ENCODE measurements around the gene FLOT1. TPM values are rescaled to one million over a fixed set of nuclear protein-coding genes. Genes with fewer than 3 reads are reported as not detected.
A peak's percentile ranks its signal among the peaks of the same experiment; 100 is the strongest.

The FLOT1 gene
- total RNA-seq, 1 donor from 2014 or later: 123 TPM

DNA sequence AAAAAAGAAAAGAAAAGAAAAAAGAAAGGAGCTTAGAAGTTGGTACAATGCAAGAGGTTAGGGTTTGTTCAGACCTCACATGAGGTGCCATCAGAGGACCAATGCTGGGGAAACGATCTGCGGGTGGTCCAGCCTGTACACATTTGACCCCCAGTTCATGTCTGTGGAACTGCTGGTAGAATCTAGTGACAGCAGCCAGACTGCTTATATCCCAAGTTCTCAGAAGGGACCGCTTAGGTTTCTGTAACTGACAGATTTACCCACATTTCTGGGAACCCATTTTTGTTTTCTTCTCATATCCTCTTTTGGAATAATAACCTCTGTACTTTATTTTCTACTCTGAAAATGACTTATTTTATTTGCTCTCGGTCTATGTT, 60.7 kb downstream of the FLOT1 start:
- Histone ChIP-seq H3K4me3 (peak overlapping the region; percentile 75 to 91), H3K4me1 (peaks cover 11 to 35% of the 10 kb centered on the region in 2 donors), H3K36me3 (peaks cover 26 to 38% of the 10 kb centered on the region in 2 donors), H3K27me3 (no peaks in the 10 kb centered on the region), H3K27ac (peak overlapping the region; percentile 99), H3K9me3 (no peaks in the 10 kb centered on the region)
- intact Hi-C loops (cut with DNase I): loop anchor here (1.0 to 5.0 kb wide), 3 partner anchors 40 to 124 kb away; partner anchors contain the start of genes GNL1 and PRR3
- DNase-seq (ENCODE audit: low spot score in 2 of 2): no peak
- TF ChIP-seq, protein P1, sequence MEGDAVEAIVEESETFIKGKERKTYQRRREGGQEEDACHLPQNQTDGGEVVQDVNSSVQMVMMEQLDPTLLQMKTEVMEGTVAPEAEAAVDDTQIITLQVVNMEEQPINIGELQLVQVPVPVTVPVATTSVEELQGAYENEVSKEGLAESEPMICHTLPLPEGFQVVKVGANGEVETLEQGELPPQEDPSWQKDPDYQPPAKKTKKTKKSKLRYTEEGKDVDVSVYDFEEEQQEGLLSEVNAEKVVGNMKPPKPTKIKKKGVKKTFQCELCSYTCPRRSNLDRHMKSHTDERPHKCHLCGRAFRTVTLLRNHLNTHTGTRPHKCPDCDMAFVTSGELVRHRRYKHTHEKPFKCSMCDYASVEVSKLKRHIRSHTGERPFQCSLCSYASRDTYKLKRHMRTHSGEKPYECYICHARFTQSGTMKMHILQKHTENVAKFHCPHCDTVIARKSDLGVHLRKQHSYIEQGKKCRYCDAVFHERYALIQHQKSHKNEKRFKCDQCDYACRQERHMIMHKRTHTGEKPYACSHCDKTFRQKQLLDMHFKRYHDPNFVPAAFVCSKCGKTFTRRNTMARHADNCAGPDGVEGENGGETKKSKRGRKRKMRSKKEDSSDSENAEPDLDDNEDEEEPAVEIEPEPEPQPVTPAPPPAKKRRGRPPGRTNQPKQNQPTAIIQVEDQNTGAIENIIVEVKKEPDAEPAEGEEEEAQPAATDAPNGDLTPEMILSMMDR (IDR thresholded peaks at IDR 0.05): no peak

DNA sequence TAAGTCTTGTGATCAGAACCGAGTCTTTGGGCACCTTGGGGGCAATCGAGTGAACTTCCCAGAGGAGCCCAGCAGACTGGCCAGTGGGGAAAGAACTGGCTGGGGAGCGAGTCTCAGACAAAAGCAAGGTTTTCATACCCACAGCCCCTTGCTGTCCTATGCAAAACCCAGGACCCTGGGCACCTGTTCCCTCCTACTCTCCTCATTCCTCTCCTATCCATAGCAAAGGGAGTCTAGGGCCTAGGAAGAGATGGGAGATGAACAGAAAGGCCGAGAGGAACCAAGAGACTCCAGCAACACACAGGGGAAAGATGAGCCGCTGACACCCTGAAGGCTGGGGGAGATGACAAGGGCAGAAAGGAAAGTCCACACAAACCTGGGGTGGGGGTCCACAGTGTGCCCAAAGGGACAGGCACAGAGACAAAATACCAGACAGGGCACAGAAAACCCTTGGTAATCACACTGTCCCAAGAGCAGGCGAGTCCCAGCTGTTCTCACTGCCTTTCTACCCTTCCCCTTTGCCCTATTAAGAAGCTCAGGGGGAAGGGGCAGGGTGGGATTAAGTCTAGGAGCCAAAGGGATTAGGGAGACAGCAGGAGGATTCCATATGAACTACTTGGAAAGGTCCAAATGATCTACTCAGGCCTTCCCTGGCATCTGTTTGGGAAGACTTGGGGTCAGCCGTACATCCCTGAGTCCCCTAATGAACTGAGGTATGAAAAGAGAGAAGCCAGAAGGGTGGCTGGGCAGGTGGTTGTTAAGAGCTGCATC, 62.5 kb downstream of the FLOT1 start:
- intact Hi-C loops (cut with DNase I): loop anchor here (1.0 to 5.0 kb wide), 4 partner anchors 42 to 197 kb away; partner anchors contain the start of genes GNL1 and PRR3
- peak overlapping the region; percentile 99 for H3K27ac ChIP-seq
- peaks cover 33 to 49% of the 10 kb centered on the region in 2 donors for H3K36me3 ChIP-seq
- TF ChIP-seq, protein P1 (IDR thresholded peaks at IDR 0.05): no peak
- H3K9me3 ChIP-seq: no peaks in the 10 kb centered on the region
- peak overlapping the region; percentile 24 to 91 for H3K4me3 ChIP-seq
- no peak for DNase-seq (ENCODE audit: low spot score in 2 of 2)
- H3K27me3 ChIP-seq: no peaks in the 10 kb centered on the region
- peaks cover 11 to 35% of the 10 kb centered on the region in 2 donors for H3K4me1 ChIP-seq

DNA sequence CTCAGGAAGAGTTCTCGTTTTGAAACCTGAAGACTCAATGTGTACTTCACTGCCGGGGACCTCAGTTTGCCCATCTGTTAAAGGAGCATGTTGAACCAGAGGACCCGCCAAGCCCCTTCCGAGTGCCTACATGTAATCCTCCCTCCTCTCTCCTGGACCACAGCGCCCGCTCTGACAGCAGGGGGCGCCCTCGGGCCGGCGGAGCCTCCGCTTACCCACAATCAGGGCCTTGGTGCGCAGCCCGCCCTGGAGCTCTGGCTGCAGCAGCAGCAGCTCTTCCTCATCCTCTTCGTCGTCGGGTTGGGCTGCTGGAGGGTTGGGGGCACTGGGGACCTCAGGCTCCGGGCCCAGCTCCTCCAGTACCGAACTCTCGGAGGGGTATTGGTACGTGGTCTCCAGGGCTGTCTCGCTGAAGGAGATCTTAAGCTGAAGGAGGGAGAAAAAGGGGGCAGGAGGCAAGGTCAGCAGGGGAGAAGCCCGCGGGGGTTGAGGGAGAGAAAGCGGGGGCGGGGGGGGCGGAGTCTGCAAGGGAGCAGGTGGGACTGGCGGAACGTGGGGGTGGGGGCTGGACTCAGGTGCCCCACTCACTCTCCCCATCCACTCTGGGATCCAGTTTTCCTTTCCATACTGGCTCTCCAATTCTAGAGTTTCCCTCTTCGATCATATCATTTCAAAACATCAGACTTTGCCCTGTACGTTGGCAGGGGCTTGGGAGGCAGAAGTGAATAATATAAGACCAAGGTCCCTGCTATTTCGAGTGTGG, 63.3 kb downstream of the FLOT1 start:
- intact Hi-C loops (cut with DNase I): loop anchor here (1.0 to 5.0 kb wide), 3 partner anchors 43 to 198 kb away; no protein-coding TSS in a partner anchor
- DNase-seq (ENCODE audit: low spot score in 2 of 2): peak; percentile 38 to 93
- H3K4me1 ChIP-seq: peaks cover 11 to 35% of the 10 kb centered on the region in 2 donors
- peak overlapping the region; percentile 99 for H3K27ac ChIP-seq
- no peaks in the 10 kb centered on the region for H3K9me3 ChIP-seq
- peaks cover 33 to 49% of the 10 kb centered on the region in 2 donors for H3K36me3 ChIP-seq
- no peaks in the 10 kb centered on the region for H3K27me3 ChIP-seq
- TF ChIP-seq, protein P1 (IDR thresholded peaks at IDR 0.05): peak; percentile 94 to 98 (median 97)
- peak overlapping the region; percentile 32 to 91 for H3K4me3 ChIP-seq

Other genes with a start within 250 kb of the FLOT1 start
- gene GNL1, start 186.2 kb downstream of the FLOT1 start, total RNA-seq: 33.0 TPM
- gene PRR3, start 185.4 kb downstream of the FLOT1 start, total RNA-seq: 25.0 TPM
- 36.6 TPM for gene ABCF1, start 171.2 kb downstream of the FLOT1 start, total RNA-seq
- 52.6 TPM for gene PPP1R10, start 125.4 kb downstream of the FLOT1 start, total RNA-seq
- gene MRPS18B, start 124.8 kb downstream of the FLOT1 start, total RNA-seq: 33.0 TPM
- gene ATAT1, start 115.8 kb downstream of the FLOT1 start, total RNA-seq: 13.7 TPM
- 6.2 TPM for gene C6orf136, start 95.6 kb downstream of the FLOT1 start, total RNA-seq
- 39.2 TPM for gene DHX16, start 69.7 kb downstream of the FLOT1 start, total RNA-seq
- gene PPP1R18, start 56.0 kb downstream of the FLOT1 start, total RNA-seq: 83.3 TPM
- gene NRM, start 51.7 kb downstream of the FLOT1 start, total RNA-seq: 25.1 TPM
- gene MDC1, start 25.4 kb downstream of the FLOT1 start, total RNA-seq: 27.1 TPM
- 537 TPM for gene TUBB, start 22.3 kb downstream of the FLOT1 start, total RNA-seq
- gene IER3, start 1.9 kb upstream of the FLOT1 start, total RNA-seq: 51.9 TPM
- gene DDR1, start 141.8 kb upstream of the FLOT1 start, total RNA-seq: 18.8 TPM
- gene GTF2H4, start 165.5 kb upstream of the FLOT1 start, total RNA-seq: 81.0 TPM
- gene VARS2, start 171.6 kb upstream of the FLOT1 start, total RNA-seq: 5.7 TPM
- gene SFTA2, start 189.5 kb upstream of the FLOT1 start, total RNA-seq: not detected
- not detected for gene MUCL3, start 198.3 kb upstream of the FLOT1 start, total RNA-seq
- not detected for gene MUC21, start 241.0 kb upstream of the FLOT1 start, total RNA-seq

All from ascending aorta (tissue), 2 donors.